Activated gamma-delta T cell treated with anti-CD3 and anti-CD28 coated beads, Interleukin-2, amount 50 U/mL, for 16 hours (primary cell): ENCODE results near the gene MYH7B.

Source experiments
- DNase-seq: peaks from one replicate; pipeline ENCODE4 v3.0.0-alpha.2; 2020; ENCODE audit warnings: low read depth

Gene MYH7B

DNA sequence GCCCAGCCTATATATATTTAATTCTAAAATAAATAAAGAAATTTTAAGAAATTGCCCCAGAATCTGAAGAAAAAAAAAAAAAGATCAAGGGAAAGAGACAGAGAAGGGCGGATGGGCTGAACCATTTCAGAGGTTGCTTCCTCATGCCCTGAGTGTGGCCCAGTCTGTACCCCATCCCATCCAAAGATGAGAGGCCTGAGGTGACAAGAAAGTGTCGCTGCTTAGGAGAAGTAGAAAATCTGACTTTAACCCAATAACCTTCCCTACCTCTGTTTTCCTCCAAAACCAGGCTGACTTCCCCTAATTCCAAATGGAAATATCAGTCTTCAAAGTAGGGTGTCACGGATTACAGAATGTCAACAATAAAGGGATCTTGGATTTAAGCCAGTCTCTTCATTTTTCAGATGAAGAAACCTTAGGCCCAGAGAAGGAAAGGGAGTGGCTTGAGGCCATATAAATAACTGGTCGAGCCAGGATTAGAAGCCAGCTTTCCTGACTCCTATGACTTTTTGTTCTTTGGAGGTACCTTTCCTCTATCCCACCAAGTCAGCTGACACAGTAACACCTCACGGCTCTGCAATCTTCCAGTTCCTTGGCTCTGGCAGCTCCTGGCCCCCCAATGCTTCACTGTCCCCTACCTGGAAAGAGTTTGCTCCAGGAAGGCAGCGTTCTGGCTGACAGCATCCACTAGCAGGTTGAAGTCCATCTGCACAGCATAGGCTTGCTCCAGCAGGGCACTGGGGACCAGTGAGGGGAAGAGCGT lies 10.2 kb upstream of the MYH7B start:
- no peak for DNase-seq

DNA sequence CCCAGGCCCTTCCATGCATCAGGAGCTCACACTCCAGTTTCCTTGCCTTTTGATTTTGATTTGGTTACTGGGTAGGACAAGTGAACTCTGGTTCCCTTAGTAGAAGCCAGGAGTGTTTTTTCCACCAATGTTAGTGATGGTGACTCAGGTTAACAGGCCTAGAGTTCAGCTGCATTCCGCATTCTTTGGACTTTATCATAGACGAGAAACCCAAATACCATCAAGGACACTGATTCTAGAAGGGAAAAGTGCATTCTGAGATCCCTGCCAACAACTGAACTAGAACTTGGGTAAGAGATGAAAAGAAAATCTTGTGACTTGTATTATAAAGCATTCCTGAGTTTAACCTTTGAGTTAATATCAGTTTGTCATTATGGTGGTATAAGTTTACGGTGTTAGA lies 9.0 kb upstream of the MYH7B start:
- DNase-seq, result no peak

DNA sequence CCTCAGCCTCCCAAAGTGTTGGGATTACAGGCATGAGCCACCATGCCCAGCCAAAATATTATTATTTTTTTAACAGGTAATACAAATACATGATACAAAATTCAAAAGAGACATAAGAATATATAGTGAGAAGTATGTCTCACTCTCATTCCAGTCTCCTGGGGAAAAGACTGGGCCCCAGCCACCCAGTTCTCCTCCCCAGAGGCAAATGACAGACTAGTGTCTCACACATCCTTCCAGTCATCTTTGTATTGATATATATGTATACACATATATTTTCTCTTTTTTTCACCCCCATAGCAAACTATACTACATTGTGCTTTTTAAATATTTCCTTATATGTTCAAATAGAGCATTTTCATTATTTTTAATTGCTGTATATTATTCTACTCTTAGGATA lies 8.3 kb upstream of the MYH7B start:
- DNase-seq, result no peak

DNA sequence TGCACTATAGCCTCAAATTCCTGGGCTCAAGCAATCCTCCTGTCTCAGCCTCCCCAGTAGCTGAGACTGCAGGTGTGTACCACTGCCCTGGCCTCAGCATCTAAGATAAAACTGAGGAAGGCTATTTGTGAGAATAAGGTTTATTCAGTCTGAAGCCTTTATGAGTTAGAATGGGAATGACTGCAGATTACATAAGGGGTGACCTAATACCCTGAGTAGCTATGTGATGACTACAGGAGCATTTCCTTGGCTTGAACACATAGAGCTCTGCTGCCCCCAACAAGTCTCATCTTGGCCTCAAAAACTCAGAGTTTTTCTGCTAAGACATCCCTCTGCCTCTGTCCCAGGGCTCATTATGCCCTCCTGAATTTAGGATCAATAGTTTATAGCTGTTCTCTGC lies 7.6 kb upstream of the MYH7B start:
- no peak for DNase-seq

DNA sequence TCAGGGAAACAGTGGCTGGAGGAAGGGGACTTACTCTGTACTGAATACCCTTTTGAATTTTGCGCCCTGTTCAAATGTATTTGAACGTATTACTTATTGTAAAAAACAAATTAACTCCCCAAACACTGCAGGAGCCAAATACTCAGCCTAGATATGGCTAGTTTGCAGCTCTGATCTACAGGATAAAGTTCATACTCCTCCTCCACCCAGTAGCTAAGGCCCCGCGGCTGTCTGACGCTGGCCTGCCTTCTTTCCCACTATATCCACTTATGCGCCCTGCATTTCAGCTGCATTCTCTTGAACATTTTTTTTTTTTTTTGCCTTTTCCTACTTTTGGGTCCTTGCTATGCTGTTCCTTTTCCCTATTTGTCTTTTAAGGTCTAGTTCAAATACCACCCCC lies 6.5 kb upstream of the MYH7B start:
- no peak for DNase-seq

DNA sequence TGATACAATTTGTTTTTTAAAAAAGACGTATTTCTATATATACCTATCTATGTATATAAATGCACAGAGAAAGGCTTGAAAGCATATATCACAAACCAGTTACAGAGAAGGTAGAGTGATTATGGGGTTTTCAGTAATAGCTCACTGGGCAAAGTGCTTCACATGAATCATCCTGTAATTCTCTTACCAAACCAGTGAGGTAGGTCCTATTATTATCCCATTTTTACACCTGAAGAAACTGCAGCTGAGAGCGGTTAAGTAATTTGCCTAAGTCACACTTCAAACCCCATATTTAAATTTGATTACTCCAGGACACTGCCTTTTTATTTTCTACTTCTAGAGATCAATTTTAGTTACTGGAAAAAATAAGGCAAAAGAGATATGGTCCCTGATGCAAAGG lies 4.4 kb upstream of the MYH7B start:
- DNase-seq, result no peak

DNA sequence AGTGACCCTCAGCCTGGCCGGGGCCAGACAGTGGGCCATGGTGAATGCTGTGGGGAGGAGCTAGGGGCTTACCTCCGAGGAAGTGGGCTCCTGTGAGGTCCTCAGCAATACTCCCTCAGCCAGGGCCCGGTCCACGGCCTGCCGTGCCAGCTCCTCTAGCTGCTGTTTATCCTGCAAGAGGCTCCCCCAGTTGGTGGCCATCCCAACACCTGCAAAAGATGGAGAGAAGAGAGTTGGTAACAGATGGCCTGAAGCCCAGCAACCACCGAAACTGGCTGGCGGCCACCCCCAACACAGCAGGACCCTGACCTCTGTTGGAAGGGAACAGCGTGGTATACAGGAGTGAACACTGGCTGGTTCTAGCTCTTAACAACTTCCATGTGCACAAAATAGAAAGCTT lies 4.0 kb upstream of the MYH7B start:
- no peak for DNase-seq

DNA sequence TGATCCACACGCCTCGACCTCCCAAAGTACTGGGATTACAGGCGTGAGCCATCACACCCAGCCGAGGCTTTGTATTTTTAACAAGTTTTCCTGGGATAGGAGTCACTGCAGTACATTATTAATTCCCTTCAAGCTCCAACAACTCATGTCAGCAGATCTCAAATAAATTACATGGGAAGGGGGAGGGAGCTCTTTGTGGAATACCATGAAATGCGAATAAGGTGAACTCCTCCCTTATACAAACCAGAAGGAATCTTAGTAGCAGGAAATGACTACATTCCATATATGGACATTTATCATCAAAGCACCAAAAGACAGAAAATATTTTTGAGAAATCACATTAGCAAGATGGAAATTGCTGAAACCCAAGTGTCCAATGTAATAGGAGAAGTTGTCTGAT lies 3.0 kb upstream of the MYH7B start:
- DNase-seq, result no peak

DNA sequence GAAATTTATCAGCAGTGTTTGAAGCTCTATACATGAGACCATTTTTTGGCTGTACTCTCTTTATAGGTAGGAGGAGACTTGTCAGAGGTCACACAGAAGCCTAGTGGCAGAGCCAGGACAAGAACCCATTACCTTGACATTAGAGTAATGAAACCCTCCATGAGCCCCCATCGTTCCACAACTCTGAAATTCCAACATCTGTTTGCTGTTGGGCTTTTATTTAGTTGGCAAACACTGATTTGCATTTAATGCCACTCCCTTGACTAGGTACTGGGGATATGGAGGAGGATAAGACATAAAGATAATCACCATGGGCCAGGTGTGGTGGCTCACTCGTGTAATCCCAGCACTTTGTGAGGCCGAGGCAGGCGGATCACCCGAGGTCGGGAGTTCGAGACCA lies 1.7 kb upstream of the MYH7B start:
- no peak for DNase-seq

DNA sequence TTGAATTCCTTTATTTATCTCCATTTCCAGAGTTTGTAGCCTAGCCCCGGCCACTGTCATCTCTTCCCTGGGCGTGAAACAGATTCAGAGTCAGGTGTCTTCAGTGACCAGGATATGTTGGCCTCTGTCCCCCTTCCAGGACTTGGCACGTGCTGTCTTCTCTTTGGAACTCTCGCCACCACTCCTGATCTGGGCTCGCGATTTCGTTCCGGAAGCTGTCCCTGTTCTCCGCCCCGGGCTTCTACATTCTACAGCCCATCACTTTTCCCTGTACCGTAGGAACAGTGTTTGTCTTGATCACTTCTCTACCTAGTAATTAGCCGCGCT lies 801 bp upstream of the MYH7B start:
- no peak for DNase-seq

DNA sequence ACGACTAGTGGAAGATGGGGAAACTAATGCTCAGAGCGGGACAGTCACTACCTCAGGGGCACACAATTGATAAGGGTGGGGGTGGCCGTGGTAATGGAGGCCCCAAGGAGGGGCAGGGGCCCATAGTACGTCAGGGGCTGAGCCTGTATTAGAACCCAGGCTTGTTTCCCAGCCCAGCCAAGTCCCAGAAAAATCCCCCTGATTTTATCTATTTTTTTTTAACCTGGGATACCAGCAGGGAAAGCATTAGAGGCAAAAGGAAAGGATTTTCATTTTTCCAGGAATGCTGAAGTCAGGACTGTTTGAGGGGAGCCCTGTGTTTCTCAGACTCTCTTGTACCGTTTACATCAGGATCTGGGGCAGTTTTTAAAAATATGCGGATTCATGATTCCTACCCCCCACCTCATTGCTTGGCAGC lies 382 bp downstream of the MYH7B start:
- no peak for DNase-seq

DNA sequence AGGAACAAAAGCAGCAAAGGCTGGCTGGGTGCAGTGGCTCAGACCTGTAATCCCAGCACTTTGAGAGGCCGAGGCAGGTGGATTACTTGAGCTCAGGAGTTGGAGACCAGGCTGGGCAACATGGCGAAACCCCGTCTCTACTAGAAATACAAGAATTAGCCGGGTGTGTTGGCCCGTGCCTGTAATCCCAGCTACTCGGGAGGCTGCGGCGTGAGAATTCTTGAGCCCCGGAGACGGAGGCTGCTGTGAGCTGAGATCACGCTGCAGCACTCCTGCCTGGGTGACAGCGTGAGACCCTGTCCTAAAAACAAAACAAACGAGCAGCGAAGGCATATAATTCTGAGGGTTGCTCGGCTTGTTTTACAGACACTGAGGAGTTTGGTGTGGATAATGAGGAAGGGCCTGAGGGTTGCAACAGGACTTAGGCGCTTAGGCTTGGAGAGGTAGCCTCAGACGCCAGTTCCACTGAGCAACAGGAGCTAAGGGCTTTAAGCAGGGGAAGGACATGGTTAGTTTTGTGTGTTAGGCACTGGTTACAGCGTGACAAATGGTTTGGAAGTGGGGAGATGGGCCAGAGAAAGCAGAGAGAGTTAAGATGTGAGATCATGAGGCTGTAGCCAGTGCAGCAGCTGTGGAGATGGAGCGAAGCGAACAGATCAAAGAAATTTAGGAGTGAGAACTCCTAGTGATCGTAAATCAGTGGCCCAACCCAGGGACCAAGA lies 1.2 kb downstream of the MYH7B start:
- no peak for DNase-seq

DNA sequence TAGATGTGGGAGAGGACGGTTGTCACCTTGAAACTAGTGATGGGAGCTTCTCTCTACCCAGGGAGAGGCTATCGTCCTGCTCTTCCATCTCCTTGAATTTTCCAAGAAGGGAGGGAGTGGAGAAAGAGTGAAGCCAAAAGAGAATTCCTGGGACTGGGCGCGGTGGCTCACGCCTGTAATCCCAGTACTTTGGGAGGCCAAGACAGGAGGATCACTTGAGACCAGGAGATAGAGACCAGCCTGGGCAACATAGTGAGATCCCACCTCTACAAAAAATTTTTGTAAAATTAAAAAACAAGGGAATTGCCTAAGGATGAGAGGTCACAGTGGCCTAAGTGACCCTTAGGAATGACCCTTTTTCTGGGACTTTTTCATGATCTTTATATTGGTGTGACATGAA lies 8.8 kb downstream of the MYH7B start:
- DNase-seq, result no peak

DNA sequence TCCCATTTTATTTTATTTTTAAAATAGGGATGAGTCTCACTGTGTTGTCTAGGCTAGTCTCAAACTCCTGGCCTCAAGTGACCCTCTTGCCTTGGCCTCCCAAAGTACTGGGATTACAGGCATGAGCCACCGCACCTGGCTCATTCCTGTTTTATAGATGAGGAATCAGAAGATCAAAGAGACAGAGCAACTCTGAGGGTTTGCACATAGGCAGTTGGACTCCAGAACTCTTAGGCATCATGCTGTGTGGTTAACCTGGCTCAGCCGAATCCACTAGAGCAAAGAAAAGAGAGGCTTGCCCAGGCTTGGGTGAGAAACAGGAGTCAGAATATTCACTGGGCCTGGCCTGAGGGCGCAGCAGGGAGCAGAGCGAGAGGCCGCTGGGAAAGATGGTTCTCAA lies 9.4 kb downstream of the MYH7B start:
- DNase-seq, result no peak

DNA sequence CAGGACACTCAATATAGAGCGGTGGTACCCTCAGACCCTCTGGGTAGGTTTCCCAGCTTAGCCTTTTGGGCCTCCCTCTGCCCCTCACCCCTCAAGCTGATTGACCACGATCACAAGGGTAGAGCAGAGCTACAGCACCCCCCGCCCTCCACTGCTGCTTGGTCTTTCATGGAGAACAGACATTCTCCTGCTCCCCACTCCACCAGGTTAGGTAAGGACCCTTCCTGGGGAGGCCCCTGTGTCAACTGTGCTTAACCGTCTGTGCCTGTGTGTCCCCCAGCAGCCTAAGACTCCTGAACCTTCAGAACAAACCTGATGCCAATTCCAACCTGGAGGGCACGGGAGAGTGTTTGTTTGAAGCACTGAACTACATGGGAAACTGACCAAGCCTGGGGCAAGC lies 11.8 kb downstream of the MYH7B start:
- DNase-seq, result no peak

DNA sequence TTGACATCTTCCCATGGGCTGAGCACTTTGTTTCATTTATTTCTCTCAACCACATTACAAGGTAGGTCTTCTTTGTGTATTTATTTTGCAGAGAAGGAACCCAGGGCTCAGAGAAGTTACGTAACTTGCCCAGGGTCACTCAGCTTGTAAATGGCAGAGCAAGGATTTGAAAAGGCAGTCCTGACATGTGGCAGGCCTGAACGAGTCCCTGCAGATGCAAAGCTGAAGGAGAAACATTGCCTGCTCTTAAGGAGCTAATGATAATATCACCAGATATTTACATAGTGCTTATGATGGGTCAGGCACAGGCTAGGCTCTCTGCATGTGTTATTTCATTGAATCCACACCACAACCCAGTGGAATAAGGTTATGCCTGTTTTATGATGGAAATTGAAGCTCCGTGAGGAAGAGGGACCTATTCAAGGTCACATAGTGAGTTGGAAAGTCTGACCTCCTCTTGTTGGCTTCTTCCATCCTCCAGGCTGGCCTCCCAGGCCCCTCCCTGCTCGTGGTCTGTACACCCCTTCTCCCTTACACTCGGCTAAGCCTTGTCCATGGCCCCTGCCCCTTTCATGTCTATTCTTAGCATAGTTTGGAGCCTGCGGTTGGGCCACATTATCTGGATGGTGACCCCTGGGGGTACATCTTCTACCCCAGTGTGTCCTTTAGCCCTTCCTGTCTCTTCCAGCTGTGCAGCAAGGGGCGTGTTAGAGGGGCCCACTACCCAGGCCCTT lies 12.5 kb downstream of the MYH7B start:
- no peak for DNase-seq

DNA sequence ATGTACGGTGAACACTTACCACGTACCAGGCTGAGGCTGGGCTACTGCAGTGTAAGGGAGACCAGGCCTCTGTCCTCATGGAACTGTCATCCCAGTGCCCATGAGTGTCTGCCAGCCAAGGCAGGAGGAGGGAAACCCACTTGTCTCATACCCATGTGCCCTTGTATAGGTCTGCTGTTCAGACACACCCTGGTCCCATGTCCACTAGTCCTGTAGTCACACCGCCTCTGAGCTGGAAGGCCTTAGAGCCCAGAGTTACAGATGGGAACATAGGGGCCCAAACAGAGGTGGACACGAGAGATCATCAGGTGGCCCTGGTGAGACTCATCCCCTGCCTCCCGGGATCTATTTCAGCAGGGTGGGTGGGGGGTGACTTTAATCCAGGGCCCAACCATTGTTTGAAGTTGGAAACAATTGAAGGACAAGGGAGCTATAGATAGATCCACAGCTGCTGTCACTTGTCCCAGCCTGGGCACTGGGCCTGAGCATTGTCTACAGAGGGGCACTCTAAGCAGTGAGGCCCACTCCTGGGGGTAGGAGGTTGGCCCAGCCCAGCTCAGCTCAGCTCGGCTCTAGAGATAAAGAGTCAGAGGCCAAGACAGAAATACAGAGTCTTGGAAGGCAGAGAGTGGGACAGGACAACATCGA lies 14.6 kb downstream of the MYH7B start:
- DNase-seq, result no peak

DNA sequence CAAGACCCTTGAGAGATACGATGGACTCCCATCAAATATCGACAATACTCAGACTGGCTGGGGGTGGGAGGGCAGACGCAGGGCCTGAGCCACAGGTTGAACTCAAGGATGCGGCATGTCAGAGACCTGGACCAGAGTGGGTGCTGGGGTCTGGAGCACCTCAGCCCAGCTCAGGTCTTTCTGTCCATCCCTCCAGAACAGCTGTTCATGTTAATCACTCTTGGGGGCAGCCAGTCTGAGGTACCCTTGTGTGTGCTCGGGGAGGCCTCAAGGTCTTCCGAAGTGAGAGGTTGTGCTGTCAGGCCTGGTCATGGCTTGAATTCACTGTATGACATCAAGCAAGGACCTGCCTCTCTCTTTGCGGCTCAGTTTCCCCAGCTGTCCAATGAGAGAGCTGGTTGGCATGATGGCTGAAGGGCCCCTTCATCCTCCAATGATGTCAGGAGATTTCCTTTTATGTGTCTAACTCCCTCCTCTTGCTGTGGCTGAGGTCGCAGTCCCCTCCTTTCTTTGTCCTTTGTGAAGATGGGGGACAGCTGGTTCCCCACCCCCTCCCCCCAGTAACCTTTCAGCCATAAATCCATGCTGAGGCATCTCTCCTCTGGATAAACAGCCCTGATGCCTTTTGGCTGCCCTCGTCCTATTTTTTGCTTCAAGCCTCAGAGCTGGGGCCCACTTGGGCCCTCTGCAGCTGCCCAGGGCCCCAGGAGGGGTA lies 15.3 kb downstream of the MYH7B start:
- DNase-seq, result no peak

DNA sequence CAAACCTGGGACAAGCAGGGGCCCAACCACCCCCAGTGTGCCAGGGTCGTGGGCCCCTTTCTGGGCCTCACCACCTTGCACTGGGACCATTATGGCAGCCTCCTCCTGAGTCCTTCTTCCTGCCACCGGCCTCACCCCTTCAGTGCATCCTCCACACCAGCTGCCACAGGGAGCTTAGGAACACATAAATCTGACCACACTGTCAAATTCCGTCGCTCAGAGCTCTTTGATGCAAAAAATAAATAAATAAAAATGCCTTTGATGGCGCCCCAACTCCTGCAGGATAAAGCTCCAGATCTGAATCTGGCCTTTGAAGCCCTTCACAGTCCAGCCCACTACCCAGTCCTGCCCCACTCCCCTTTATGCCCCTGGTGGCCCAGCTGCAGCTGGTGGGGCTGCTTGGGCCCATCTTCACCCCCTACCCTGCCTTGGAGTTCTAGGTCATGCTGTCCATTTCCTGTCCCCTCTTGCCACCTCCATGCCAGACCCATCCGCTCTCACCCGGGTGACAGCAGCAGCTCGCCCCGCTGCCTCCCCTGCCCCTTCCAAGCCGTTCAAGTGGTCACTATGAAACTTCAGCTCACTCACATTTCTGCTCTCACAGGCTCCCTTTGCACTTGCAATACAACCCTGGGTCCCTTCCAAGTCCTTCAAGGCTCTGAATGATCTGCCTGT lies 16.0 kb downstream of the MYH7B start:
- DNase-seq, result no peak

DNA sequence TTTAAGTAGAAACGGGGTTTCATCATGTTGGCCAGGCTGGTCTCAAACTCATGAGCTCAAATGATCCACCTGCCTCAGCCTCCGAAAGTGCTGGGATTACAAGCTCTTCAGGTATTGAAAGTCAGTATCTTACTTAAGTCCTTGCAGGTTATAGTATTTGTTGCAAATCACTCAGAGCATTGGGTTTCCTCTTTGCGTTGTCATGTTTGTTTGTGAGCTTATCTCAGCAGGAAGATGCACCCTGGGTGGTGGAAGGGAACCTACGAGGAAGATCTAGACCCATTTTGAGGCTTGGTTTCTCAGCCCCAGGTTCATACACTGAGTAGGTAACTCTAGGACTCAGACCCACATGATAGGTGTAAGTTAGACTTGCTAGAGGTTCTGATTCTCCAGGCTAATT lies 18.6 kb downstream of the MYH7B start:
- DNase-seq, result no peak

DNA sequence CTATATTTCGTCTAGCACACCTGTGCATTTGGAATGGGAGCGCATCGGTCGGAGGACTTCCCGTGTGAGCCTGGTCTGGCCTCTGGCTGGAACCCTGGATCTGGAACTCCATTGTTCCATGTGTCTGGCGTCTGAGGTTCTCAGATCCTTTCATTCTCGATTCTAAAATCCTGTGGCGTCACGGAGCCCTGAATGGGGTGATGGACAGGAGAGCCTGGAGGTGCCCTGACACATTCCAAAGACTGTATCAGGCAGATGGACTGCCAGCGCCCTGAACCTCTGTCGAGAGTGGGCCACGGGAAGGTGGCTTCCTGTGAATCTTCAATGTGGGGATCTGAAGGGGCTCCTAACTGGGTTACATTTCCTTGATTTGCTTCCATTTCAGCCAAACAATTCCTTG lies 20.6 kb downstream of the MYH7B start:
- no peak for DNase-seq
